ENCODE results near the gene MAP2.

The MAP2 gene

DNA sequence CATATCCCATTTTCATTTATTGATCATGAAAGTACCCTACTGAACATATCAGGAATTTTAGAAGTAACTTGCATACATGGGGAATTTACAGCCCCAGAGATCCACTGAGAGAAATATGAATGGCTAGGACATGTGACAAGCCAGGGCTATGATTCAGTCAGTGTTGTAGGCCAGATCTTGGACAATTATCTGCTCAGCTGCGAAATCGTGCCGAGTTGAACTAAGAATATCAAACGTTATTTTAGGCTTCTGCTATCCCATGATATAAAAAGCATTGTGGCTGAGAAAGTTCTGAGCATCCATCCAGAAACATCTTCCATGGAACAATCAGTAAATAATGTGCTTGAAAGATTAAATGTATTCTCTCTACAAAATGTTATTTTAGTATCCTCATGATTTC lies 262.1 kb downstream of the MAP2 start:
- DNase-seq (ENCODE audit: low read depth): no peak
- H3K4me3 ChIP-seq (ENCODE audit: low read depth, low read length): no peak overlapping the region
- no peak for TF ChIP-seq POLR2A (IDR thresholded peaks at IDR 0.05; ENCODE audit: extremely low read depth, insufficient read length)
- no peak for TF ChIP-seq CTCF (IDR thresholded peaks at IDR 0.05; ENCODE audit: low read depth, low read length)
- no peak for TF ChIP-seq MYC (IDR thresholded peaks at IDR 0.05; ENCODE audit: low read depth, low read length)
- TF ChIP-seq MAX (IDR thresholded peaks at IDR 0.05; ENCODE audit: low read depth, low read length): no peak

- H3K4me3 ChIP-seq (ENCODE audit: low read depth, low read length): no peak overlapping the region
- no peak for DNase-seq (ENCODE audit: low read depth)
- no peak for TF ChIP-seq CTCF (IDR thresholded peaks at IDR 0.05; ENCODE audit: low read depth, low read length)
- TF ChIP-seq POLR2A (IDR thresholded peaks at IDR 0.05; ENCODE audit: extremely low read depth, insufficient read length): no peak
- no peak for TF ChIP-seq MYC (IDR thresholded peaks at IDR 0.05; ENCODE audit: low read depth, low read length)
- TF ChIP-seq MAX (IDR thresholded peaks at IDR 0.05; ENCODE audit: low read depth, low read length): no peak
Measured at GRCh38 chr2:209686448-209686847, 262.6 kb downstream of the MAP2 start.

DNA sequence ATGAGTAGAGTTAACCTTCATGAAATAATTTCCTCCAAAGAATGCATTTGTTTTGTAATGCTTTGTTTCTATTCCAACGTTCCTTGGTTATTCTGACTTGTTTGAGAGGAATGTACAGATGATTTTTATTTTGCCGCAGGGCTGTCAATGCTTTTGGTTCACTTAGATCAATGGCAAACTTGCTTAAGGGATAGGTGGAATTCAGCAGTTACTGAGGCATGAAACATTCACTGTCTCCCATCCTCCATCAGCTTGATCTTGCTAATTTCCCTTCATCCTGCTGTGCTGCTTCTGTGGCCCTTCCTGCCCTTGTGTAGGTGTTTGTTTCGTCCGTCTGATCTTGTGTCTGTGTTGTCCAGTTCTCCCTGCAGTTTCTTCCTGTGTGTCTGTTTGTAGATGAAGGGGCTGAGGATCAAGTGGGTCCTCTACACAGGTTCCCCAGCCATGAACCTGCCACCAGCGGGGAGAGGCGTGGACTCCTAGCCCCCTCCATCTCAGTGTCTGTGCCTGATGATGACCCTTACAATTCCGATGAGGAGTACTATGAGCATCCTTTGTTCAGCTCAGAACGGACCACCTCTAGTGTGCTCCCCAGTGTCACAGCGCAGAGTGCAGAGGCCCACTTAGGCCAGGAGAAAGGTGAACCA lies 263.6 kb downstream of the MAP2 start:
- DNase-seq (ENCODE audit: low read depth): no peak
- TF ChIP-seq MYC (IDR thresholded peaks at IDR 0.05; ENCODE audit: low read depth, low read length) (no peak), CTCF (IDR thresholded peaks at IDR 0.05; ENCODE audit: low read depth, low read length) (no peak), POLR2A (IDR thresholded peaks at IDR 0.05; ENCODE audit: extremely low read depth, insufficient read length) (no peak)
- H3K4me3 ChIP-seq (ENCODE audit: low read depth, low read length): no peak overlapping the region

DNA sequence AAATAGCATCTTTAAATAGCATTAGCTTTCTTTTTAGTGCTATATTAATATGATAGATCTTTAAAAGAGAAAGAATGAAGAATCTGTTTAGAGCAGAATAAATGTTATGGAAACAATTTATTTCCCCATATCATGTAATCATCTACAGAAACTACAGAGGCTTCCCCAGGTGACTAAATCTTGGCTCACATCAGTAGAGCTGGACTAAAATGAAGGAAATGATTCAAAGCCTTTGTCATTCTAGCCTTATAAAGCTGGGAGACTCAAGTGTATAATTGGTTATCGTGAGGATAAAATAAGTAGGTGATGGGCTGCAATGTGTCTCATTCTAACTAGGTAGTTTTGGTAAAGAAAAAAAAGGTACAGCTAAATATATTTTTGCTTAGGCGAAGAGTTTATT lies 264.5 kb downstream of the MAP2 start:
- no peak for DNase-seq (ENCODE audit: low read depth)
- H3K4me3 ChIP-seq (ENCODE audit: low read depth, low read length): no peak overlapping the region
- TF ChIP-seq CTCF (IDR thresholded peaks at IDR 0.05; ENCODE audit: low read depth, low read length) (no peak), MYC (IDR thresholded peaks at IDR 0.05; ENCODE audit: low read depth, low read length) (no peak), MAX (IDR thresholded peaks at IDR 0.05; ENCODE audit: low read depth, low read length) (no peak), POLR2A (IDR thresholded peaks at IDR 0.05; ENCODE audit: extremely low read depth, insufficient read length) (no peak)

DNA sequence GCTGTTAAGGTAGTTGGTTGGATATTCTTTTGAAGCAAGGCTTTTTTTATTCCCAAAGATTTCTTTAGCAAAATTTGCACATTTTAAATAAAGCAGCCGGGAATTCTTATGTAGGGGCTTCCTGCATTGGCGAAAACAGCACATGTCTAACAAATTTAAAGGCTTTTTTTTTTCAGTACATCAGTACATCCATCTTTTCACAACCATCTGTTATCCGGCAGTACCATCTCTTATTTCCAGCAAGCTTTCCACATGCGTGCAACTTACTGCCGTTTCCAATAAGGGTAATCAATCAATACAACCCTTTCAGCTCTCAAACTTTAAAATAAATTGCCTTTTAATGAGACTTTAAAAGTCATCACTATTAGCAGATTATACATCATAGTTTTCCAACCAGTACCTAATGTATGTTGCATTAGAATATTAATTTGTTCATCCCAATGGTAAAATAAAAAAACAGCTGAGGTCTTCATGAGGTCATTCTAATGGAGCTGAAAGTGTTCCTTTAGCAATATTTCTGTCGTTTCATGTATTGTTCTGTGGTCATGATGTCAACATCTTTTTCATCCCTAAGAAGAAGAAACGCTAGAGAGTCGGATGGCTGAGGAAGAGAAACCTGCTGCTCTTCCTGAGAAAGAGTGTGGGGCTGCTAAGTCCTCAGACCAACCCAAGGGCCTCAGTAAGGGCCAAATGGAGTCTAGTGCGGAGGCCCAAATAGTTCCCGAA lies 266.3 kb downstream of the MAP2 start:
- no peak for DNase-seq (ENCODE audit: low read depth)
- H3K4me3 ChIP-seq (ENCODE audit: low read depth, low read length): no peak overlapping the region
- TF ChIP-seq CTCF (IDR thresholded peaks at IDR 0.05; ENCODE audit: low read depth, low read length) (no peak), POLR2A (IDR thresholded peaks at IDR 0.05; ENCODE audit: extremely low read depth, insufficient read length) (no peak), MYC (IDR thresholded peaks at IDR 0.05; ENCODE audit: low read depth, low read length) (no peak), MAX (IDR thresholded peaks at IDR 0.05; ENCODE audit: low read depth, low read length) (no peak)
